ENCODE results near the gene RNF41.

The RNF41 gene

DNA sequence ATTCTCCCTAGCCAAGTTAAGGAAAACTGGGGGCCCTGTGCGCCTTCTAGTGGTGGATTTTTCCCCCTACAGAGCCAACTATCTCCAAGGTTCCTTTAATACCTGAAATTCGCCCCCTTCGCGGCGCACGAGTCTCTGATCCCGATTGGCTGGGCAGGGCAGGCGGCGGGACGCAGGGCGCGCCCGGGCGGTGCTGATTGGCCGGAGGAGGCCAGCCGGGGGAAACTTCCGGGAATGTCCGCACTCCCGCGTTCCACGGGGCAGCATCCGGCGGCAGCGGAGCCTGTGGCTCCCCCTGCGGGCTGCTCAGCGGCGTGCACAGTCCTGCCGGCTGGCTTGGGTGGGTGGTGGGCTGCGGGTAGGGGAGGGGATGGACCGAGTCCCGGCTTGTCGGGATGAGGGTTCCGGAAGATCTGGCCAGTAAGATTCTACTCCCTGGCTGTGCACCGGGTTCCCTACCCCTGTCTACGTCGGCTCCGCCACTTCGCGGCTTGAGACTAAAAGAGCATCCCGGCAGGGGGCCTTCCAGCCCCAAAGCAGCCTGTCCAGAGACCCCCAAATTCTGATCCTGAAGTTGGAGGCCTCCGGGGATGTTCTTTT lies 2.5 kb upstream of the RNF41 start, which contains the start of gene NABP2:
Gene NABP2 (plus strand): TSS at position 241 of the 600 bp plus-strand sequence. CDS start 515 bp downstream, outside the sequence.
- peak; percentile 92 for DNase-seq (ENCODE audit: low read depth)
- TF ChIP-seq, protein P1, sequence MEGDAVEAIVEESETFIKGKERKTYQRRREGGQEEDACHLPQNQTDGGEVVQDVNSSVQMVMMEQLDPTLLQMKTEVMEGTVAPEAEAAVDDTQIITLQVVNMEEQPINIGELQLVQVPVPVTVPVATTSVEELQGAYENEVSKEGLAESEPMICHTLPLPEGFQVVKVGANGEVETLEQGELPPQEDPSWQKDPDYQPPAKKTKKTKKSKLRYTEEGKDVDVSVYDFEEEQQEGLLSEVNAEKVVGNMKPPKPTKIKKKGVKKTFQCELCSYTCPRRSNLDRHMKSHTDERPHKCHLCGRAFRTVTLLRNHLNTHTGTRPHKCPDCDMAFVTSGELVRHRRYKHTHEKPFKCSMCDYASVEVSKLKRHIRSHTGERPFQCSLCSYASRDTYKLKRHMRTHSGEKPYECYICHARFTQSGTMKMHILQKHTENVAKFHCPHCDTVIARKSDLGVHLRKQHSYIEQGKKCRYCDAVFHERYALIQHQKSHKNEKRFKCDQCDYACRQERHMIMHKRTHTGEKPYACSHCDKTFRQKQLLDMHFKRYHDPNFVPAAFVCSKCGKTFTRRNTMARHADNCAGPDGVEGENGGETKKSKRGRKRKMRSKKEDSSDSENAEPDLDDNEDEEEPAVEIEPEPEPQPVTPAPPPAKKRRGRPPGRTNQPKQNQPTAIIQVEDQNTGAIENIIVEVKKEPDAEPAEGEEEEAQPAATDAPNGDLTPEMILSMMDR (IDR thresholded peaks at IDR 0.05; ENCODE audit: control insufficient read depth, extremely low read depth, insufficient read depth) = peak; percentile 79

GRCh38 chr12:56223571-56224101 lies 1.9 kb upstream of the RNF41 start:
- TF ChIP-seq, protein P1 (IDR thresholded peaks at IDR 0.05; ENCODE audit: control insufficient read depth, extremely low read depth, insufficient read depth) = no peak
- no peak for DNase-seq (ENCODE audit: low read depth)
- H3K4me3 ChIP-seq (ENCODE audit: low read depth, low read length) = peak overlapping the region; percentile 75

More for the DNA sequence above, 2.5 kb upstream of the RNF41 start, which contains the start of gene NABP2:
- H3K4me3 ChIP-seq (ENCODE audit: low read depth, low read length) = peak within 1 kb of the TSS; percentile 75

DNA sequence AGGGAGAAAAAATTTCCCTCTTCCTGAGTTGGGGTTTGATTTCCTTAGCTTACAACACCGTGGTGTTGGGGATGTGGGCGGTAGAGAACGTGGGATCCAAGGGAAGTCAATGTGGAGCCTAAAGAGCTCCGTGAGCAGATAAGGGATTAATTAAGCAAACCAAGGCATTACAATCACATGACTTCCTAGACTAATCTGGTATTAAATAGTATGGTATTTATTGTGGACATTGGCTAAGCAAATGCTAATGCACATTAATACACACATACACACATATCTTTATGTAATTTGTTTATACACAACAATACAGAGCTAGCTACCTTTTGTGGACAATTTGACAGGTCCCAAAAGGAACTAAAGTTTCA lies 791 bp upstream of the RNF41 start:
- TF ChIP-seq, protein P1 (IDR thresholded peaks at IDR 0.05; ENCODE audit: control insufficient read depth, extremely low read depth, insufficient read depth) = no peak
- peak overlapping the region; percentile 71 for H3K4me3 ChIP-seq (ENCODE audit: low read depth, low read length)
- no peak for DNase-seq (ENCODE audit: low read depth)

DNA sequence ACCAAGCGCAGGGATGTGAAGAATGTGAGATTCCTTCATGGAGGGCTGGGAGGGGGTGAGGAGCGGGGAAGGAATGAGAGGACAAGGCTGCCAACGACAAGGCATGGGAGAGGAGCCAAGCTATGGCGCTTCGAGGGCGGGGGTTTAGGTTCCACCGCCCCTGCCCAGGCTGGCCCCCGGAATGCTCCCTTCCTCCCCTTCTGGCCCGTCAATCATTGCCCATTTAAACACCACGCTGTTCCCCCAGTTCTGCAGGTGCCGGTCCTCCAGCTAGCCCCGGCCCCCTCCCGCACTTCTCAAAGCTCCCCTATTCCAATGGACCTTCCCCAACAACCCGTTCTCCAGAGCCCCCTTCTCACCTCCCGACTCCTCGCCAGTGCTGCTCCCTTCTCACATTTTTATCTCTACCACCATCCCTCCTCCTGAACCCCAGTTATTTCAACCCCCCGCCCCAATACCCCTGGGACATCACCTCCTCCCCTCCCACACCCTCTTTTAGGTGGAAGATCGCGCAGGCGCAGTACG lies 428 bp downstream of the RNF41 start:
- TF ChIP-seq, protein P1 (IDR thresholded peaks at IDR 0.05; ENCODE audit: control insufficient read depth, extremely low read depth, insufficient read depth) = no peak
- DNase-seq (ENCODE audit: low read depth) = no peak
- H3K4me3 ChIP-seq (ENCODE audit: low read depth, low read length) = peak overlapping the region; percentile 71

DNA sequence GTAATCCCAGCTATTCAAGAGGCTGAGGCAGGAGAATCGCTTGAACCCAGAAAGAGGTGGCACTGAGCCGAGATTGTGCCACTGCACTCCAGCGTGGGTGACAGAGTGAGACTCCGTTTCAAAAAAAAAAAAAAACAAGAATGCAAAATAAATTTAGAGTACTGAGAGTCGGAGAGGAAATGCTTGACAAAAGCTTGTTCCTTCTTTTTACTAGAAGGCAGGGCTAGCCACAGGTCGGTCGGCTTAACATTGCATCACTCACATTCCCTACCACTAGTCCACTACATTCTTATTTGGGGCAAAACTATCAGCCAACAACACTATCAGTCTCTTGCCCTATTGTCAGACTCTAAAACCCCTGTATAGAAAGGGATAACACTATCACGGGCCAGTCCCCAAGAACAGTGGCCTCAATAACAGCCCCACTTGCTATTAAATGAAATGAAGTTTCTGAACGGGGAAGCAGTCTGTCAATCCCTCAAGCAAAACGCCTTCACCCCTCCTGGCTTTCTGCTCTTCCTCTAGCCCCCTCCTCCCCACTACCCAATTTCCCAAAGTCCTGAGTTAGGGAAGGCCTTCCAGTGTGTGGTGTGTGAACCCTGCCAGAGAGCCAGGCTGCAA lies 1.0 kb downstream of the RNF41 start:
- TF ChIP-seq, protein P1 (IDR thresholded peaks at IDR 0.05; ENCODE audit: control insufficient read depth, extremely low read depth, insufficient read depth) = no peak
- H3K4me3 ChIP-seq (ENCODE audit: low read depth, low read length) = peak overlapping the region; percentile 71
- no peak for DNase-seq (ENCODE audit: low read depth)

- no peak for DNase-seq (ENCODE audit: low read depth)
- TF ChIP-seq, protein P1 (IDR thresholded peaks at IDR 0.05; ENCODE audit: control insufficient read depth, extremely low read depth, insufficient read depth) = no peak
- peak overlapping the region; percentile 71 for H3K4me3 ChIP-seq (ENCODE audit: low read depth, low read length)
Observed at GRCh38 chr12:56219840-56220239, 1.9 kb downstream of the RNF41 start.
